Measurements from ENCODE around the gene PPCDC.
"Not testable (repeated sequence)": the region's sequence is repeated elsewhere in the genome, so short reads cannot be mapped to it uniquely, and the experiment has no call there.

DNA sequence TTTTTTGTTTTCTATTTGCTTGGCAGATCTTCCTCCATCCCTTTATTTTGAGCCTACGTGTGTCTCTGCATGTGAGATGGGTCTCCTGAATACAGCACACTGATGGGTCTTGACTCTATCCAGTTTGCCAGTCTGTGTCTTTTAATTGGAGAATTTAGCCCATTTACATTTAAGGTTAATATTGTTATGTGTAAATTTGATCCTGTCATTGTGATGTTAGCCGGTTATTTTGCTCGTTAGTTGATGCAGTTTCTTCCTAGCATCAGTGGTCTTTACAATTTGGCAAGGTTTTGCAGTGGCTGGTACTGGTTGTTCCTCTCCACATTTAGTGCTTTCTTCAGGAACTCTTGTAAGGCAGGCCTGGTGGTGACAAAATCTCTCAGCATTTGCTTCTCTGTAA, 62.3 kb downstream of the PPCDC start:
- not testable (repeated sequence) for TF ChIP-seq POLR2AphosphoS5, POLR2A (IDR thresholded peaks at IDR 0.05; ENCODE audit: low read depth, low read length)

Measured in GM12891 (cell line).